GM18520 (cell line): ENCODE results near the gene LOXL1.

Experiments
- ATAC-seq: cut with Tn5 transposase; IDR thresholded peaks from one replicate; pipeline ENCODE4 v1.9.1; 2021; ENCODE audit not compliant: unreplicated experiment

LOXL1 gene

DNA sequence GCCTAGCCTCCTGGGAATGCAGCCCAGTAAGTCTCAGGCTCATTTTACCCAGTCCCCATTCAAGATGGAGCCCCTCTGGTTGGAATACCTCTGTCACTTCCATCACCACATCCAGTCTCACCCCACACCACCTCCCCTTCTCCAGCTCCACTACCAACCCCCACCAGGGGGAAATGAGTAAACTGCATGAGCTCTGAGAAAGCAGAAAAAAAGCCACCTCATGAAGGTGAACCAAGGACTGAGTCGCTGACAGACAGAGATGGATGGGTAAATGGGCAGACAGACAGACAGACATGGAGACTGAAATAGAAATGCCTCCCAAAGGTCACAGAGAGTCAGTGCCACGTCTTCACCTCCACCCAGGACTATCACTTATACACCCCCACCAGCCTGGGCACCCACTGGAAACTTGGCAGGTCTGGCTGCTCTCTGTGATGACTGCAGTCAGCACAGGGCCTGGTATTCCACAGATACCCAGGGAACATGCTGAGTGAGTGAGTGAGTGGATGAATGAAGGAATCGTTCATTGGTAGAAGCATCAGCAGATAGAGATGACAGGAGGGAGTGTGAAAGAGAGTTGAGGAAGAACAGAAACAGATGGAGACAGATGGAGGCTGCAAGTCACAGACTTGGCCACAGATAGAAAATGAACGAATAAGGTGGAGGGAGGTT, 4.9 kb upstream of the LOXL1 start:
- ATAC-seq, result no peak

DNA sequence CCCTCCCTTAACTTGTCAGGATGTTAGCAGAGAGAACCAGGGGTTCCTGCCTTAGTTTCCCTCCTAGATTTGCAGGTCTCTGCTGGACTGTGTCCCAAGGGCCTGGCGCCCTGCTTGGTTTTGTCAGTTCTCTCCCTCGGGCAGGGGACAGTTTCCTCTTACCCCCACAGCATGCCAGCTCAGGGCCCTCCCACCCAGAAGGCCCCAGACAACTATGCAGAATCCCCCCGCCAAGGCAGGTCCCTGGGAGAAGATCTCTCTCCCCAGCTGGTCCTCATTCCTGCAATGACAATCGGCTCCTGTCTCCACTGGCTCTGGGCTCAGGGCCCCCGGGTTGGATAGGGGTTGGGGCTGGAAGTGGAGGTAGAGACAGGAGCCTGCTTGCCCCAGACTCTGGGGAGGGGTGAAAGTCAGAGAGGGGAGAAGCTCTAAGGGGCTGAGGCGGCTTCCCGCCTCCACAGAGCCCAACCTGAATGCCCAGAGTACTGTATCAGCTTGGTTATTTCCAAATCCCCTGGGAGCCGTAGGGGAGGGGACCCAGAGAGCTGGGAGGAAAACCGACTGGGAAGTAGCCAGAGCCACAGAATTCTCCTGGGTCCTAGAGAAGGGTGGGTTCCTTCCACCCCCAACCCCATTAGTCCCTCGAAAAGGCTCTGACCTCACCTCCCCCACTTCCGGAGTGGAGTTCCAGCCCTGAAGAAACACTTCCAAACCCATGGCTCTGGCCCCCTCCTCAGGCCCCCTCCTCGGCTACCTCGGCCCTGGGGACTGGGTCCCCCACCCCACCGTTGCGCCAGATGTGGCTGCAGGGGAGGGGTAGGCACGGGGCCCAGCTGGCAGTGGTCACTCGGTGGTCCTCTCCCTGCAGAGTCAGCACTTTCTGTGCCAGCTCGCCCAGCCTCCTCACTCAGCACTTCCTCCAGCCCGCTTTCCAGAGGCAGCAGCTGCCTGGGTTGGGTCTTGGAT, 3.8 kb upstream of the LOXL1 start:
- ATAC-seq, result no peak

DNA sequence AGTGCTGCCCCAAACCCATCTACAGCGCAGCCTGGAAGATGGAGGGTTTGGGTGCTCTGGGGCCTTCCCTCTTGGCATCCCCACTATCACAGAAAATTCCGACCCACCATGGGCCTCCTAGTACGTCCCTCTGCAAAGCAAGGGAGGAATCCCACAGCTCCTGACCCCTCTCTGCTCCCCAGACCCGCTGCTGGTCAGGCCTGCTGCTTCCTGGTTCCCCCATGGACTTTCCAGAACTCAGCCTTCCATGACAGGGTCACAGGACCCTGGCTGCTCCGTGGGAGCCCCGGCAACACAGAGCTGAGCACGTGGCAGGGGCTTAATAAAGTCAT, 3.1 kb upstream of the LOXL1 start:
- no peak for ATAC-seq

DNA sequence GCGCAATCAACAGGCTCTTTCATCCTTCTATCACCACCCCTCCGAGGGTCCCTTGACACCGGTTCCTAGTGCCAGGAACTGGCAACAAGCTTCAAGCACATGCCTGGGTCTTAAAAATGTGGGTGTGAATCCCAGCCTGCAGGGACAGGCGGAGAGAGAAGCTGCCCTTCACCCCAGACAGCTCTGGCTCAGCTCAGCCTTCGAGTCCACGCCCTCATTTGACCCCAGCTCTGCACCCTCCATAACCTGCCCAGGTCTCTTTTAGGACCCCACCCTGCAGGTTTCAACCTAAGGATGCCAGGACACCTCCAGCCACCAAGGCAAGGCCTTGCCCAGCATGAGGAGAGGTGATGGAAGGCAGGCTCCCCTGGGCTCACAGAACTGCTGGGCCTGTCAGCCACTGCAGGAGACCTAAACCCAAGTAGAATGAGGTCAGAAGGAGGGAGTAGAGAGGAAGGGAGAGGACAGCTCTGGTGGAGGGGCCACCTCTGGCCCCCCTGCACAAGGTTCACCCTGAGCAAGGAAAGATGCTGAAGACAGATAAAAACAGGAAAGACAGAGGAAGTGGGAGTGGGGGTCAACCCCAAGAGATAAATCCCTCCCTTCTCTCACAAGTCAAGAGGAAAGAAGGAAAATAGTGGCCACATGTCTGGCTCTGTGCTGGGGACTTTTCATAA, 2.6 kb upstream of the LOXL1 start:
- no peak for ATAC-seq

DNA sequence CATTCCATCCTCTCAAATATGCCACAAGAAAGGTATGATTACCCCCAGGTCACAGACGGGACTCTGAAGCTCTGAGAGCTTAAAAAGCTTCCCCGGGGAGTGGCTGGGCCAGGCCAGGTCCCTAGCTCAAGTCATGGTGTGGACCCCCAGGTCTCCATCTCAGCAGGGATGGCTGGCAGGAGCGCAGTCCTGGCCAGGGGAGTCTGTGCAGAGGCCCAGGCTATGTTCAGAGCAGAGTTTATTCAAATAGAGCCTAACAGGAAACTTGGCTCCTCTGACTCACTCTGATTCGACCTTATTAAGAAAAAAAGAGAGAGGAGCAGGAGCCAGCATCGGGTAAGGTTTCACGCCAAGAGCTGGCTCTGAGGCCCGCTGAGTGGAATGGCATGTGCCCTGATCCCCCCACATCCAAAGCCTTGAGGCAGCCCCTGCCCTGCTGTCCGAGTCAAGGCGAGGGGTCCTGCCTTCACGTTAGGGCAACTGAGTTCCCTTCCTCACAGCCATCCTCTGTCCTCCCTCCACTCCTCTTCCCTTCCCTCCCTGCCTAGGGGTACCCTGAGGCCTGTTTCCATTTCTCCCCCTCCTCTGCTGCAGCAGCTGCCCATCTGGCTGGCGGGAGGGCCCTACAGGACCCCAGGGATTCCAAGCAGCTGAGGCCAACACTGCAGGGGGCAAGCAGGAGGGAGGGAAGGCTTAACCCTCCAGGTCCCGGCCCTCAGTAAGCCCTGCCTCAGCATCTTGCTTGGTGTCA, 1.9 kb upstream of the LOXL1 start:
- ATAC-seq, result no peak

DNA sequence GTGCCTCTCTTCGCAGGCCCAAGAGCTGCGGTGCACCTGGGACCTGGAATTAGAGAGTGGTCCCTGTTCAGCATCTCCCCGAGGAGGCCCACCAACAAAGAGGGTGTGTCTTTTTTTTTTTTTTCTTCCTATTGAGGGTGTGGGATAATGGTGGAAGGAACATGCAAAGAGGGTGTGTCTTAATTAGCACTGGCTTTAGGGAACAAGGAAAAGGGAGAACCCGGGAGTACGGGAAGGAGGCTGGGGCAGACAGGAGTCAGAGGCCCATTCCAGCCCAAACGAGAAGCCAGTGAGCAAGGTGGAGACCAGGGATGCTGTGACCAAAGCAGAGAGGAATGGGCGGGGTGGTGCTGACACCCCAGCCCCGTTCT, 429 bp upstream of the LOXL1 start:
- ATAC-seq, result no peak

DNA sequence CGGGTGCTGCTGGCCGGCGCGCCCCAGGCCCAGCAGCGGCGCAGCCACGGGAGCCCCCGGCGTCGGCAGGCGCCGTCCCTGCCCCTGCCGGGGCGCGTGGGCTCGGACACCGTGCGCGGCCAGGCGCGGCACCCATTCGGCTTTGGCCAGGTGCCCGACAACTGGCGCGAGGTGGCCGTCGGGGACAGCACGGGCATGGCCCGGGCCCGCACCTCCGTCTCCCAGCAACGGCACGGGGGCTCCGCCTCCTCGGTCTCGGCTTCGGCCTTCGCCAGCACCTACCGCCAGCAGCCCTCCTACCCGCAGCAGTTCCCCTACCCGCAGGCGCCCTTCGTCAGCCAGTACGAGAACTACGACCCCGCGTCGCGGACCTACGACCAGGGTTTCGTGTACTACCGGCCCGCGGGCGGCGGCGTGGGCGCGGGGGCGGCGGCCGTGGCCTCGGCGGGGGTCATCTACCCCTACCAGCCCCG, 777 bp downstream of the LOXL1 start:
- no peak for ATAC-seq

DNA sequence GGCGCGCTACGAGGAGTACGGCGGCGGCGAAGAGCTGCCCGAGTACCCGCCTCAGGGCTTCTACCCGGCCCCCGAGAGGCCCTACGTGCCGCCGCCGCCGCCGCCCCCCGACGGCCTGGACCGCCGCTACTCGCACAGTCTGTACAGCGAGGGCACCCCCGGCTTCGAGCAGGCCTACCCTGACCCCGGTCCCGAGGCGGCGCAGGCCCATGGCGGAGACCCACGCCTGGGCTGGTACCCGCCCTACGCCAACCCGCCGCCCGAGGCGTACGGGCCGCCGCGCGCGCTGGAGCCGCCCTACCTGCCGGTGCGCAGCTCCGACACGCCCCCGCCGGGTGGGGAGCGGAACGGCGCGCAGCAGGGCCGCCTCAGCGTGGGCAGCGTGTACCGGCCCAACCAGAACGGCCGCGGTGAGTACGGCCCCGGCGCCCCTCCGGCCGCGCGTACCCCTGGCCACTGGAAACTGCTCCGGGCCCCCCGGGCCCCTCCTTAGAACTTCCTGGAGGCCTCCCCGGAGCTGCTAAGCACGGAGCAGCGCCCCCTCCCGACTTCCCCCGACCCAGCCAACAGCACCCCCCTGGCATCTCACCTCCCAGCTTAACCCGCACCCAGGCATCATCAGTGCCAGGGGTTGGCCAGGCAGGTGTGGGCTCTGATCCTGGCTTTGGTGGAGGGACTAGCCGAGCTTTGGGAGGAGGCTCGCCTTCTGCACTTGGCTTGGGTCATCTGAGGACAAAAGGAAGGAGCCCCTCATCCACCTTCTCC, 1.4 kb downstream of the LOXL1 start:
- no peak for ATAC-seq

DNA sequence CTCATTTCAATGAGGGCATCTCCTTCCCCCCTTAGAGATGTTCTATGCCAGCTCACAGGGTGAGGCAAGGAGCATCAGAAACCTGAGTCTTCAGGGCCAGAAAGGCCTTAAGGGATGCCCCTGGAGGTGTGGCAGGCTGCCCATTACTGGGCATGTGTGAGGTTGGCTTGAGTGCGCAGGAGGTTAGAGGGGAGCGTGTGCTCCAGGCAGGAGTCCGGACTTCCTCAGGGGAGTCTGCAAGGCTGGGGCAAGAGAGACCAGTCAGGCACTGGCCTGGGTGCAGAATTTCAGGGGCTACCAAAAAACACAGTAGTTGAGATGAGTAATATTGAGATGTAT, 1.9 kb downstream of the LOXL1 start:
- ATAC-seq, result no peak

DNA sequence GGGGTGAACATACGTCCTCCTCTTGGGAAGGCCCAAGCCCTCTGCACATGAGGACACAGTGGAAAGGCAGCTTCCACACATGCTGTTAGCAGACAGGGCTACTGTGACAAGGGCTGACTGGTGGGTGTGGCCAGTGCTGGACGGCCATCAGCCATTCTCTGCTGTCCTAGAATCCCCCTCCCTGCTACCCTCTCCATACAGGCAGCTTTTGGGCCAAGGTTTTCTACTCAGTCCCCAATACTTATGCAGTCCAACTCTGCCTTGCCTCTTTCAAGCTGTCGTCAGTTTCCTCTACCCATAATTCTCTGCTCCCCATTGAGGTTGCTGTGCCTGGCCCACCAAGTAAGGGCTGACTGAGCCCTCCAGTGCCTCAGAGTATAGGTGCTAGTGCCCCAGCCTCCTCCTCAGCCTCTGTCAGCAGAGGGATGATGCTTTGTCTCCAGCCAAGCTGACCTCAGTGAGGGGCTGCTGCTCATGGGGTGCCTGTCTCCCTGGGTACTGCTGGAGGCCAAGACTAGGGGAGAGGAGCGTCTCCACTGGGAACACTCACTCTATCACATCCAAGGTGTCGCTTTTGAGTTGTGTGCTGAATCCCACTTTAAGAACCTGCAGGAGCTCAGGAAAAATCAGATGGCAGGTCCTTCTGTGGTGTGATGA, 2.8 kb downstream of the LOXL1 start:
- ATAC-seq, result no peak

DNA sequence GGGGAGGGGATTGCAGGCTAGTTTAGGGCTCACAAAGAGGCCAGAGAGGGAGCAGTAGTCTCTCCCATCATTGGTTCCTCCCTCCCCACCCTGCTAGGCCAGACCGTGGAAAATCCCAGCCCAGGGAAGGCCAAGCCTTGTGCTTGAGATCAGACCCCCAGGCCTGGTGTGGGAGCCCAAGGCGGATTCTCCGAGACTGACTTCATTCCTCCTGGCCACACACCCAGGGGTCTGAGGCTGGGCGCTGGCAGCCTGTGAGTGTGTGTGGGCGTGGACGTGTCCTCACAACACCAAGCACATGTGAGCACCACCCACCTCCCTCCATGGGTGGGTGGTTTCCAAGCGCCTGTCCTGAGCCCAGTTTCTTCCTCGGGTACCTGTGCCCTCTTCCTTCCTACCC, 4.1 kb downstream of the LOXL1 start:
- ATAC-seq, result no peak

DNA sequence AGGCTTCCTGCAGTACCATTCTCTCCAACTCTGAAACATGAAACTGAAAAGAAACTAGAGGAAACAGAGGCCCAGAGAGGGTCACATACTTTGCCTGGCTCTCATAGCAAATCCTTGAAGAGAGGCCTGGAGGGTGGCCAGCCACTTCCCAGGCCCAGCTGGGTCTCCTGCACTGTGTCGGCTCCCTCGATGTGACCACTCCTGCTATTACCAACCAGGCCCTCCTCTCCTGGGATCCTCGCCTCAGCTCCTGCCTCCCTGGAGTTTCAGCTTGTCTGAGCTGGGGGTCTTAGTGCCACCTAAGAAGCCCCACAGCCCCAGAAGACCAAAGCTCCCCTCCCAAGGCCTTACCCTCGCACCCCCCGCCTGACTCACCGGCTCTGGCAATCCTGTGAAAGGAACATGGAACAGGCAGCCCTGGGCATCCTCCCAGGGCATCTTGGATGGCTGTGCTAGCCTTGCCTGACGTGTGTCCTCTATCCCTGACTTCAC, 4.6 kb downstream of the LOXL1 start:
- no peak for ATAC-seq

DNA sequence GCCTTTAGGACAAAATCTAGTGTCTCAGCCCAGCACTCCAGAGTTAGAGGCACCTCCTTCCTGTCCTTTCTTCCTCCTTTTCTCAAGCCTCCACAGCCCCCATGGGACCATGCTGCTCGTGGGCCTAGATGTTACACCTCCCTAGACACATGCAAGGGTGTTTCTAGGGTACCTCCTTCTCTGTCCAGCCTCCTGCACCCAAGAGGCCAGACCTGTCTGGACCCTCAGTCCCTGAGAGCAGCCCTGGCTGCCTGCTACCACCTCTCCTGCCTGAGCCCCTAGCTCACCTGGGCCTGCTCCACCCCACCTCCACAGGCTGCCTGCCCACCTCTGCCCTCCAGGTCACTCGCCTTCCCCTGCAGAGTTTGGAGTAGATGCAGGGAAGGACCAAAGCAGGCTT, 5.2 kb downstream of the LOXL1 start:
- ATAC-seq, result no peak

DNA sequence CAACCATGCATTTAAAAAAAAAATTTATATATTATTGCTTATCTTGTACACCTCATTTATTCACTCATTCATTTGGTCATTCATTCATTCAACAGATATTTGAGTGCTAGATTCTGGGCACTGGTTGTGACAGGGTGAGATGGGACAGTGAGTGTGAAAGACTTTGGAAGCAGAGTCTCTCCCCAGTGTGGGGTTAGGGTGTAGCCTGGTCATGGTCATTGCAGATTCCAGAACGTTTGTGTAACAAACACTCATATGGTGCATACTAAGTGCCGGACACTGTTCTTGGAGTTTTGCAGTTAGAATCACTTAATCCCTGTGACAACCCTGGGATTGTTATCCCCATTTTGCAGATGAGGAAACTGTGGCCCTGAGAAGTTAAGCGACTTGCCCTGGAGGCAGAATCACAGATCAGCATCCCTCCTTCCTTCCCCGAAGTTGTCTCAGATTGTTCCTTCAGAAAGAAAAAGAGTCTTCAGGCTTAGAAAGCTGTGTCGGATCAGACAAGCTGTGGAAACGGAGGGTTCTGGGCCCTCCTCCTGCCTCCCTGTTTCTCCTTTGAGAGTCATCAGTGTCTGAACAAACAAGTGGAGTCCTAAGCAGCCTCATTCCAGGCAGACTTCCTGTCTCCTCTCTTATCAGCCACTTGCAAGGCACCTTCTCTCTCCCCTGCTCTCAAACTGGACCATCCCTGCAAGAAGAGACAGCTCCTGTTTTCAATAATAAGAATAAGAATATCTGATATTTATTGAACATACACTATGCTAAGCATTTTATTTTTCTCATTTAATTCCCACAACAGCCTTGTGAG, 6.3 kb downstream of the LOXL1 start:
- ATAC-seq, result no peak

DNA sequence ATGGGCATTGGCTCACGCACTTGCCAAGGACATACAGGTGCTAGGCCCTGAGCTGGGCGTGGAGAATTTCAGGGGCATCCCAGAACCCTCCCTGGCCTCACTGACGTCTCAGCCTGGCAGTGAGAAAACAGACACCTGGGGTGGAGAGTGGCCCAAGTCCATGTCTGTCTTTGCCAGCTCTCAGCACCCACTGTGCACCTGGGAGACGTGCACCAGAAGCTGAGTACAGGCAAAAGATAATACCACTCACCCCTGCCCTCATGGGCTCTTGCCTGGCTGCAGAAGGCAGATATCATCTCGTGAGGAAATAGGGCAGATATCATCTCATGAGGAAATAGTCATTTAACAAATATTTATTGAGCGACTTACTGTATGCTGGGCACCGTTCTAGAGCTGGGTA, 8.0 kb downstream of the LOXL1 start:
- no peak for ATAC-seq

DNA sequence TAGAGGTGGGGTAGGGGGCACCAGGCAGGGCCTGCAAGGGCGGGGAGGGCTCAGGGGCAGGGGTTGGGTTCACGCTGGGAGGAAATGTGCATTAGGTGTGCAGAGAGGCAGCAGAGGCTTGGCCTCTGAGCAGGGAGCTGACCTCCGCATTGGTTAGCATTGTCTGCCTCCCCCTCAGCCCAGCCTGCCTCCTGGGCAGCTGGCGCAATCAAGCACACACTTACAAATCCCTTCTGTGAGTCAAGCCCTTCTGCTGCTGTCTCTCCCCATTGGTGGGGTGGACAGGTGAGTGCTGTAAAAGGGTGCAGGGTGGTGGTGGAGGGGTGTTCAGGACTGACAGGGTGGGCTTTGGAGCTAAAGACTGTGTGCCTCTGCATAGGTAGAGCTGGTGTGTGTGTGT, 9.3 kb downstream of the LOXL1 start:
- no peak for ATAC-seq

DNA sequence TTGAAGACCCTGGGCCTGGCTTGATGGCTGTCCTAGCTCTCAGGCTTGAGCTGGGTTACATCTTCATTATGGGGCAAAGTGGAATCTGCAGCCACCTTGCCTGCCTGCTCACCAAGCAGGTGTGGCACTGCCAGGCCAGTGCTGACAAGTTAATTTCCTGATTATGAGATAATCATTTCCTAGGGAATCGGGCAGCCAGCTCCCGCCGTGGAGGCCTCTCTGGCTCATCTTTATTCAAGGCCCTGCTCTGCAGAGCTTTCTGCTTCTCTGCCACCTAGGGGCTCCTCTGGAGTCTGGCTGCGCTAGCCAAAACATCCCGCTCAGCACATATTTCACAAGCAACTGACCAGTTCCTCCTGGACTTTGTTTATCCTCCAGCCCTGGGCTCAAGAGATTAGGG, 9.9 kb downstream of the LOXL1 start:
- no peak for ATAC-seq

DNA sequence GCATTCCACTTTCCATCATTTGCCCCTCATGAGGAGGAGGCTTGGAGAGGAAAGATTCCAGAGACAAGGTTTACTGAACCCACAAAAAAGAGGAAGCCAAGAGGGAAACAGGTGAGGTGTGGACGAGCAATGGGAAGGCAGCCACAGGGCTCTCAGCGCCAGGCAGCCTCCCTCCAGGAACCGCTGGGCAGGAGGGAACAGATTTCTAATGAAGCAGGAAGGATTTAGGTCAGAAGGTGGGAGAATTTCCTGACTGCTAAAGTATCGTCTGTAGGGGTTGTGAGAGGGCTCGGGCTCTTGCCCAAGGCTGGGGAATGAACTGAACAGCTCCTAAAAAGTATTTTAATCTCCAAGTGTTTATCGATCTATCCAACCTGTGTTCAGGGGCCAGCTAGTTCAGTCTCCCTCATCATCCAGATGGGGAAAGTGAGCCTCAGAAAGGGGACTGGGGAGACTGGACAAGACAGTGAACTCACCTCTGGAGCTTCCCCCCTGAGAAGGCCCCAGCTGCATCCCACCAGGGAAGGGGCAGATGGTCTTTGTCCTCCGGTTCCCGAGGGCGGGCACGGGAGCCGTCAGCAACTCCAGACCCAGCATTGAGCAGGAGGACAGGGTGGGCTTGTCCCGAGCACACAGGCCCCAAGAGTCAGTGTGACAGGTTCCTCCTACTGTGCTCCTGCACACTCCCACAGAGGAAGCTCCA, 10.5 kb downstream of the LOXL1 start:
- no peak for ATAC-seq
